CD4-positive, alpha-beta memory T cell (primary cell): ENCODE measurements around the gene CEP170. TPM values are rescaled to one million over a fixed set of nuclear protein-coding genes. Genes with fewer than 3 reads are reported as not detected.

Experiments used
- polyA plus RNA-seq, 2 donors: library from polyadenylated mRNA; unstranded; fragments of 300-500 nt; fragmentation: Illumina TruSeq; gene quantifications; one replicate each; pipeline ENCODE4 v1.2.3, GENCODE V29; 2021
- total RNA-seq, 2 experiments: library from RNA; stranded (reverse); gene quantifications; one replicate each; pipeline ENCODE4 v1.2.3, GENCODE V29; 2021

The CEP170 gene
- total and polyA plus RNA-seq, 4 experiments from 2014 or later: 3.9 to 40.7 (median 23.6) TPM

Other genes starting within 250 kb of the CEP170 start
- 10 to 100 TPM; 32.8 to 35.7 TPM for gene SDCCAG8, start 760 bp upstream of the CEP170 start, total RNA-seq
- 10 to 100 TPM; 19.0 to 22.6 TPM for gene SDCCAG8, start 760 bp upstream of the CEP170 start, polyA plus RNA-seq